Trophoblast cell (in vitro differentiated cells and primary cell): Measurements from ENCODE around the gene ZDHHC24.

ENCODE experiments used
- DNase-seq, 2 donors: peaks; one replicate each; pipeline ENCODE4 v3.0.0-alpha.2; 2016
- H2AFZ ChIP-seq: 2 replicates; pipeline ENCODE4 v1.6.1; 2013; ENCODE audit warnings: low read length, moderate library complexity, mild to moderate bottlenecking; ENCODE audit not compliant: insufficient read depth, poor library complexity
- H2AK5ac ChIP-seq: 2 replicates; pipeline ENCODE4 v1.6.1; 2013; ENCODE audit warnings: mild to moderate bottlenecking, low read length
- H2BK120ac ChIP-seq: 2 replicates; pipeline ENCODE4 v1.6.1; 2013; ENCODE audit warnings: low read length, mild to moderate bottlenecking, moderate library complexity; ENCODE audit not compliant: insufficient read depth, poor library complexity
- H2BK12ac ChIP-seq: 2 replicates; pipeline ENCODE4 v1.6.1; 2013; ENCODE audit warnings: mild to moderate bottlenecking, low read length, moderate library complexity
- H2BK5ac ChIP-seq: 2 replicates; pipeline ENCODE4 v1.6.1; 2013; ENCODE audit warnings: low read length, low read depth, moderate library complexity, mild to moderate bottlenecking; ENCODE audit not compliant: poor library complexity
- H3K14ac ChIP-seq: 2 replicates; pipeline ENCODE4 v1.6.1; 2013; ENCODE audit warnings: mild to moderate bottlenecking, low read length
- H3K18ac ChIP-seq: 2 replicates; pipeline ENCODE4 v1.6.1; 2013; ENCODE audit warnings: mild to moderate bottlenecking, low read length
- H3K23ac ChIP-seq: 2 replicates; pipeline ENCODE4 v1.6.1; 2013; ENCODE audit warnings: low read length
- H3K27ac ChIP-seq: 2 replicates; pipeline ENCODE4 v1.5.1; 2013; ENCODE audit warnings: low read depth, mild to moderate bottlenecking, inconsistent platforms, low read length, moderate library complexity
- H3K27me3 ChIP-seq: 2 replicates; pipeline ENCODE4 v1.6.1; 2013; ENCODE audit warnings: inconsistent platforms, mild to moderate bottlenecking, low read length, moderate library complexity; ENCODE audit not compliant: insufficient read depth
- H3K36me3 ChIP-seq, 2 experiments: 1 replicate in 1 of 2; 2 replicates in 1 of 2; pipeline ENCODE4 v1.6.1; 2013; ENCODE audit warnings: low read length in 2 of 2, mild to moderate bottlenecking in 2 of 2, moderate library complexity in 1 of 2; ENCODE audit not compliant: insufficient read depth in 2 of 2, control insufficient read depth in 1 of 2
- H3K4ac ChIP-seq: 2 replicates; pipeline ENCODE4 v1.6.1; 2013; ENCODE audit warnings: low read depth, mild to moderate bottlenecking, low read length, moderate library complexity
- H3K4me1 ChIP-seq, 2 experiments: 1 replicate in 1 of 2; 2 replicates in 1 of 2; pipeline ENCODE4 v1.6.1; 2013; ENCODE audit warnings: low read length in 2 of 2, mild to moderate bottlenecking in 2 of 2, moderate library complexity in 1 of 2; ENCODE audit not compliant: insufficient read depth in 2 of 2, control insufficient read depth in 1 of 2
- H3K4me2 ChIP-seq: 2 replicates; pipeline ENCODE4 v1.6.1; 2013; ENCODE audit warnings: inconsistent platforms, mild to moderate bottlenecking, low read length, moderate library complexity
- H3K4me3 ChIP-seq: 2 replicates; pipeline ENCODE4 v1.5.1; 2013; ENCODE audit warnings: mild to moderate bottlenecking, low read depth, low read length, inconsistent platforms
- H3K79me1 ChIP-seq: one replicate; pipeline ENCODE4 v1.6.1; 2013; ENCODE audit warnings: low read length
- H3K79me2 ChIP-seq: 2 replicates; pipeline ENCODE4 v1.6.1; 2013; ENCODE audit warnings: low read length, mild to moderate bottlenecking; ENCODE audit not compliant: control insufficient read depth, insufficient read depth, poor library complexity
- H3K9ac ChIP-seq: 2 replicates; pipeline ENCODE4 v1.6.1; 2013; ENCODE audit warnings: mild to moderate bottlenecking, low read length
- H3K9me3 ChIP-seq: 2 replicates; pipeline ENCODE4 v1.6.1; 2013; ENCODE audit warnings: low read depth, mild to moderate bottlenecking, control low read depth, inconsistent platforms, low read length; ENCODE audit not compliant: insufficient read depth
- H4K12ac ChIP-seq: 2 replicates; pipeline ENCODE4 v1.6.1; 2013; ENCODE audit warnings: low read depth, mild to moderate bottlenecking, low read length, moderate library complexity
- H4K8ac ChIP-seq: 2 replicates; pipeline ENCODE4 v1.6.1; 2013; ENCODE audit warnings: low read depth, mild to moderate bottlenecking, low read length, moderate library complexity
- H4K91ac ChIP-seq: one replicate; pipeline ENCODE4 v1.6.1; 2013; ENCODE audit warnings: low read depth, mild to moderate bottlenecking, low read length, moderate library complexity
- WGBS: extraction: QIAGEN DNeasy Blood & Tissue Kit; methylation state at CpG from one replicate; pipeline ENCODE4 v1.1.7; 2013; ENCODE audit warnings: missing lambda C conversion rate; ENCODE audit not compliant: insufficient read length, insufficient coverage; ENCODE audit errors: extremely low coverage; 5-methylcytosine and 5-hydroxymethylcytosine counted together

ZDHHC24 gene

DNA sequence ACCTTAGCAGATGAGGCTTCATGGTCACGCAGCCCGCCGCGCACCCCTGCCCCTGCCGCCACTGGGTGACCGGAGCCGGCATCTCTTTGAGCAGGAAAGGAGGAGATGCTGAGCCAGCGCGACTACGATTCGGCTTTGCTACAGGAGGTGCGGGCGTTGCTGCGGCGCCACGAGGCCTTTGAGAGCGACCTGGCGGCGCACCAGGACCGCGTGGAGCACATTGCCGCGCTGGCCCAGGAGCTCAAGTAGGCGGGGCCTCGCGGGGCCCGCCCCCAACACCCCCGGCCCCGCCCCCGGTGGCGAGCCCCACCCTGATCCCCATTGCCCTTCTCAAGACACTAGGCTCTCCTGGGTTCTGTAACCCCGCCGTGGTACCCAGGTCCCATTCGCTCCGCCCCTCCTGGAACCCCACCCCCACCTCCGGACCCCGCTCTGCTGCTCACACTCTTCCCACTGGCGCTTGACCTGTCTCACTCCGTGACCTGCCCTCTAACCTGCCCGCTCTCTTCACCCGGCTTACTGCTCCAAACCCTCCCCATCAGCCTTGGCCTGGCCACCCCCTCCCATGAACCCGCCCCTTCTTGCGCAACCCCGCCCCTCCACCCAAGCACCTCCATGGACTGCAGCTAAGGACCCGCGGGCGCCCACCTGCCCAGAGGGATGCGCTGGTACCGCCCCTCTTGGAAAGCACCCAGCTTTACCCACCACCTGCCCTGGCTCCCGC, 13.5 kb upstream of the ZDHHC24 start:
- H3K4me2 ChIP-seq, result no peak overlapping the region
- H2AK5ac ChIP-seq, result no peak overlapping the region
- no peaks in the 10 kb centered on the region for H3K4me1 ChIP-seq
- H3K27ac ChIP-seq, result no peak overlapping the region
- WGBS, result no CpG with 5 or more reads among the region's 50 CpGs
- H3K4ac ChIP-seq, result no peak overlapping the region
- no peak overlapping the region for H3K14ac ChIP-seq
- no peak overlapping the region for H4K91ac ChIP-seq
- H4K12ac ChIP-seq, result no peak overlapping the region
- no peaks in the 10 kb centered on the region for H3K79me1 ChIP-seq
- no peak overlapping the region for H2BK5ac ChIP-seq
- no peak overlapping the region for H2BK12ac ChIP-seq
- no peaks in the 10 kb centered on the region for H3K79me2 ChIP-seq
- no peaks in the 10 kb centered on the region for H3K36me3 ChIP-seq
- H3K9me3 ChIP-seq, result peaks cover 4% of the 10 kb centered on the region
- H3K4me3 ChIP-seq, result no peak overlapping the region
- no peak overlapping the region for H2BK120ac ChIP-seq
- H2AFZ ChIP-seq, result no peak overlapping the region
- H3K23ac ChIP-seq, result no peak overlapping the region
- no peak overlapping the region for H4K8ac ChIP-seq
- H3K18ac ChIP-seq, result no peak overlapping the region
- no peak overlapping the region for H3K9ac ChIP-seq
- DNase-seq, result no peak
- no peaks in the 10 kb centered on the region for H3K27me3 ChIP-seq

DNA sequence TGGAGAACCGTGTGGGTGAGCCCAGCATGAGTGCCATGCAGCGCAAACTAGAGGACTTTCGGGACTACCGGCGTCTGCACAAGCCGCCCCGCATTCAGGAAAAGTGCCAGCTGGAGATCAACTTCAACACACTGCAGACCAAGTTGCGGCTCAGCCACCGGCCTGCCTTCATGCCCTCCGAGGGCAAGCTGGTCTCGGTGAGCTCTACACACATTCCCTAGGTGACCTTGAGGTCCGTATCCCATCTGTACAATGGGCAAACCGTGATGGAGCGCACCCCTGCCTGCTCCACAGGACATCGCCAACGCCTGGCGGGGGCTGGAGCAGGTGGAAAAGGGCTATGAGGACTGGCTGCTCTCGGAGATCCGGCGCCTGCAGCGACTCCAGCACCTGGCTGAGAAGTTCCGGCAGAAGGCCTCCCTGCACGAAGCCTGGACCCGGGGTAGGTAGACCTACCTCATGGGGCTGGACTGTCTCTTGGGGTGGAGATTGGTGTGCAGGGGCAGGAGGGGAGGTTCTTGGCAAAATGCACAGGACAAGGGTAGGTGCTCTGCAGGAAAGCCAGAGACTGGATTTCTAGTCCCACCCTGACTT, 12.0 kb upstream of the ZDHHC24 start:
- Histone ChIP-seq H3K9me3 (peaks cover 4% of the 10 kb centered on the region), H3K79me1 (no peaks in the 10 kb centered on the region), H2AK5ac (no peak overlapping the region), H4K12ac (no peak overlapping the region), H3K14ac (no peak overlapping the region), H3K27ac (no peak overlapping the region), H3K23ac (no peak overlapping the region), H3K36me3 (no peaks in the 10 kb centered on the region), H3K27me3 (no peaks in the 10 kb centered on the region), H4K91ac (no peak overlapping the region), H3K4me1 (no peaks in the 10 kb centered on the region), H3K9ac (no peak overlapping the region), H3K4me3 (no peak overlapping the region), H3K4ac (no peak overlapping the region), H2BK12ac (no peak overlapping the region), H2BK5ac (no peak overlapping the region), H2AFZ (no peak overlapping the region), H3K4me2 (no peak overlapping the region), H2BK120ac (no peak overlapping the region), H4K8ac (no peak overlapping the region), H3K18ac (no peak overlapping the region), H3K79me2 (no peaks in the 10 kb centered on the region)
- no CpG with 5 or more reads among the region's 24 CpGs for WGBS
- DNase-seq, result no peak

DNA sequence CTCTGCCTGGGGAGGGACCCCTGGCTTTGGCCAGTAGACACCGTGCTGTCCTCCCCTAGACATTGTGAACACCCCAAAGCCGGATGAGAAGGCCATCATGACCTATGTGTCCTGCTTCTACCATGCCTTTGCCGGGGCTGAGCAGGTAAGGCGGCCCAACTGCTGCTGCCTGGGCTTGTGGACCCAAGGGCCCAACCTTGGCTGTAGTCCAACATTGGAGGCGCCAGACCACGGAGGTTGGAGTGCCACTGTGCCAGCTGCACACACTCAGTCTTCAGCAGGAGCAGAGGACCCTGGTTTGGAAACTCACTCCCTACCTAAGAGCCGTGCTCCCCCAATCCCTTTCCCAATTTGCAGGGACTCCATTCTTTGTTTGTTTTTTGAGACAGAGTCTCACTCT, 10.2 kb upstream of the ZDHHC24 start:
- Histone ChIP-seq H3K14ac (no peak overlapping the region), H4K8ac (no peak overlapping the region), H3K4me3 (no peak overlapping the region), H4K12ac (no peak overlapping the region), H4K91ac (no peak overlapping the region), H2AK5ac (no peak overlapping the region), H3K9ac (no peak overlapping the region), H3K79me1 (no peaks in the 10 kb centered on the region), H2BK5ac (no peak overlapping the region), H3K23ac (no peak overlapping the region), H3K27ac (no peak overlapping the region), H3K9me3 (peaks cover 4% of the 10 kb centered on the region), H2AFZ (no peak overlapping the region), H2BK12ac (no peak overlapping the region), H3K27me3 (no peaks in the 10 kb centered on the region), H3K4me1 (no peaks in the 10 kb centered on the region), H3K4me2 (no peak overlapping the region), H3K18ac (no peak overlapping the region), H3K36me3 (no peaks in the 10 kb centered on the region), H3K79me2 (no peaks in the 10 kb centered on the region), H3K4ac (no peak overlapping the region), H2BK120ac (no peak overlapping the region)
- no peak for DNase-seq
- WGBS, result no CpG with 5 or more reads among the region's 7 CpGs

DNA sequence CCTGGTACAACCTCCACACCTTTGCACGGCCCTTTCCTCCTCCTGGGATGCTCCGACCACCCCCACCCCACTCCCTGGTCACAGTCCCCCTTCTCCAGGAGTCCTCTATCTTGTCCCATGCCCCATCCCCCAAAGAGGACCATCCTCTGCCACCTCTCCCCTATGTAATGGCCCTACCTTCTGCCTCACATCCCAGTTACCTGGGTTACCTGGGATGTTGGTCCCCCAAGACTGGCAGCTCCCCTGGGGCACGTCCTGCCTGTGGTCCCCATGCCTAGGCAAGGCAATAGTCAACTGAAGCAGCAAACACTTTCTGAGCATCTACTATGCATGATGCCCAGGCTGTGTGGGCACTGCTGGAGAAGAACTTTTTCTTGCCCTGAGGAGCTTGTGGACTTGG, 9.6 kb upstream of the ZDHHC24 start:
- no peaks in the 10 kb centered on the region for H3K27me3 ChIP-seq
- H3K18ac ChIP-seq, result no peak overlapping the region
- no peak overlapping the region for H2BK5ac ChIP-seq
- no peaks in the 10 kb centered on the region for H3K4me1 ChIP-seq
- peaks cover 4% of the 10 kb centered on the region for H3K9me3 ChIP-seq
- no peak overlapping the region for H3K27ac ChIP-seq
- no peak overlapping the region for H4K8ac ChIP-seq
- no peak overlapping the region for H3K14ac ChIP-seq
- WGBS, result no CpG with 5 or more reads among the region's 3 CpGs
- no peak overlapping the region for H2BK12ac ChIP-seq
- no peak overlapping the region for H3K4ac ChIP-seq
- no peak overlapping the region for H3K9ac ChIP-seq
- no peak overlapping the region for H4K91ac ChIP-seq
- no peaks in the 10 kb centered on the region for H3K36me3 ChIP-seq
- no peak overlapping the region for H4K12ac ChIP-seq
- H2BK120ac ChIP-seq, result no peak overlapping the region
- no peak overlapping the region for H2AK5ac ChIP-seq
- no peak overlapping the region for H3K4me3 ChIP-seq
- no peak overlapping the region for H3K23ac ChIP-seq
- no peak overlapping the region for H3K4me2 ChIP-seq
- no peaks in the 10 kb centered on the region for H3K79me1 ChIP-seq
- no peak overlapping the region for H2AFZ ChIP-seq
- no peaks in the 10 kb centered on the region for H3K79me2 ChIP-seq
- DNase-seq, result no peak
